HG02678 (cell line): ENCODE measurements around the gene LIX1L.
A peak's percentile ranks its signal among the peaks of the same experiment; 100 is the strongest.

Source experiments
- ATAC-seq: cut with Tn5 transposase; IDR thresholded peaks from one replicate; pipeline ENCODE4 v1.9.1; 2021; ENCODE audit warnings: mild to moderate bottlenecking, moderate library complexity; ENCODE audit not compliant: unreplicated experiment

LIX1L gene

DNA sequence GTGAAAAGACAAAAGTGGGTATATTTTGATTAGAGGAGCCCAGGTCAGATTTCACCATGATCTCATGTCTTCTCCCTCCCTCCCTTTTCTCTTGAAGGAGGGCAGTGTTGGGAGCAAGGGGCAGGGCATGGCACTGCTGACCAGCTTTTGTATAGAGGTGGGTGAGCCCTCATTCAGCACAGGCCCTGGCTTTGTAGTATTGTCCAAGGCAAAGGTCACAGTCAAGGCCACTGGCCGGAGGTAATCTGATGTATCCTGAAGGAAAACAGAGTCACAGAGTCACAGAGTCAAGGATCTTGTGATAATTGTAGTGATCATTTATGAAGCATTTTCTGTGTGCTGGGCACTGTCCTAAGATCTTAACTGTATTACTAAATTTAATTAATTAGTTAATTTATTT, 59.8 kb downstream of the LIX1L start:
- no peak for ATAC-seq

DNA sequence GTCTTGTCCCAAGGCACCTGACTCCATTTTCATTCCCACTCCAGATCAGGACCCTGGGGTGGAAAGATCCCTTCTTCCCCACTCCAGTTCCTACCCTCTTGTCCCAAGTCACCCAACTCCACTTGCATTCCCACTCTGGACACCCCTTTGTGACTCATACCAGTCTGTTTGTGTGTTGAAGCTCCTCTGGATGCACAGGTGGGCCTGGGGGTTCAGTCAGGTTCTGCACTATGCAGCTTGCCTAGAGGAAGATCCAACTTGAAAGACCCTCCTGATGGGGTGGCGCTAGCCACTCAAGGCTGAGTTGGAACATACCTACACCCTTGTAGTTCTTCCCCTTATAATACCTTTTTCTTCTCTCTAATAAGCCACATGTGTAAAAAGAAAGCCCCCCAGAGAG, 62.3 kb downstream of the LIX1L start:
- no peak for ATAC-seq

DNA sequence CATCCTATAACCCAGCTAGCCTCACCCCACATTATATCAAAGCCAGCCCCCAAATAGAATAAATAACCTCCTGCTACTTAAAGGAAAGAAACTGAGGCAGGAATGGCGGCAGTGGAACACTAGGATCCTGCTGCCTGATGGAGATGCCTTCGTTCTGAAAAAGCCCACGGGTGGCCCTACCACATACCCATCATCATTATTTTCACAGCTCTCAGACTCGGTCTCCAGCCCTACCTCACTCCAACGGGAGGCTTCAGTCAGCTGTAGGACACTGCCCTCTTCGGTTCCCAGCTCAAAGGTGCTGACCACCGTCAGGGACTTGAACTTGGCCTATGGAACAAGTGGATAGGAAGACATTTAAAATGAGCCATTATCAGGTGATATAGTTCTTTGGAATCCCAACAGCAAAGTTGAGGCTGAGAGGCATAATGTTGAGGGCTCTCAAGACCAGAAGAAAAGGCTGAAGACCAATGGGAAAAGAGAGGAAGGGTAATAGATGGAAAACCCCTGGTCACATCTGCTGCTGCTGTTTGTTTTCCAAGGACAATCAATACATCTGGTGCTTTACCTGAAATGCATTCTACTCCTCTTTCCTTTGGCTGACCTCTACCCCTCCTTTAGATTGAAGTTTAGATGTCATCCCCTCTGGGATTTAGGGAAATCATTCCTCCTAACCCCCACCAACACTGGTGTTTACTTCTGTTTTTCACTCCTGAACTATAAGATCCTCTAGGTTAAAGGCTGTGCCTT, 64.3 kb downstream of the LIX1L start:
- no peak for ATAC-seq

DNA sequence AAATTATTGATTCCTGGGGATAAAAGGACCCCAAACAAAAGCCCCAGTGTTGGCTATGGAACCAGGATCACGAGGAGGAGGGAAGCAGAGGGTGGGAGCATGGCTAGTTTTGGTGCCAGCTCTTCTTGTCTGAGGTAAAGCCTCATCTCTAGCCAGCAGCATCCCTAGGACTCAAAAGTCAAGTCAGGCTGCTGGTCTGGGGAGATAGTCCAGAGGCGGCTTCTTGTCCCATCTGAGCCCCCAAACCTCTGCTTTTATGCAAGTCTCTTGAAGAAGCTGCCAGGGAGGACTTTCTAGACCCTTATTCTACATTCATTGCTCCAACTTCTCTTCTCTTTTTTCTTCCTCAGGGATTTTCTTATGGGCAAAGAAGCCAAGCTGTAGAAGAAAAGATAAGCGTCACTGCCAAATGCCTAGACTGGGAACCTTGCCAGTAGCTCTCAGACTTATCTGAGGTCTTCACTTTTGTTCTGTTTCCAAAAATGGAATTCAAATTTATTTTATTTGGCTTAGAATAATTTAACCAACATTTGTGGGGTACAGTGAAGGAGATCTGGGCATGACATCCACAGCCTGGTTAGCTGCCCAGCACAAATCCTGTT, 65.2 kb downstream of the LIX1L start:
- ATAC-seq: no peak

DNA sequence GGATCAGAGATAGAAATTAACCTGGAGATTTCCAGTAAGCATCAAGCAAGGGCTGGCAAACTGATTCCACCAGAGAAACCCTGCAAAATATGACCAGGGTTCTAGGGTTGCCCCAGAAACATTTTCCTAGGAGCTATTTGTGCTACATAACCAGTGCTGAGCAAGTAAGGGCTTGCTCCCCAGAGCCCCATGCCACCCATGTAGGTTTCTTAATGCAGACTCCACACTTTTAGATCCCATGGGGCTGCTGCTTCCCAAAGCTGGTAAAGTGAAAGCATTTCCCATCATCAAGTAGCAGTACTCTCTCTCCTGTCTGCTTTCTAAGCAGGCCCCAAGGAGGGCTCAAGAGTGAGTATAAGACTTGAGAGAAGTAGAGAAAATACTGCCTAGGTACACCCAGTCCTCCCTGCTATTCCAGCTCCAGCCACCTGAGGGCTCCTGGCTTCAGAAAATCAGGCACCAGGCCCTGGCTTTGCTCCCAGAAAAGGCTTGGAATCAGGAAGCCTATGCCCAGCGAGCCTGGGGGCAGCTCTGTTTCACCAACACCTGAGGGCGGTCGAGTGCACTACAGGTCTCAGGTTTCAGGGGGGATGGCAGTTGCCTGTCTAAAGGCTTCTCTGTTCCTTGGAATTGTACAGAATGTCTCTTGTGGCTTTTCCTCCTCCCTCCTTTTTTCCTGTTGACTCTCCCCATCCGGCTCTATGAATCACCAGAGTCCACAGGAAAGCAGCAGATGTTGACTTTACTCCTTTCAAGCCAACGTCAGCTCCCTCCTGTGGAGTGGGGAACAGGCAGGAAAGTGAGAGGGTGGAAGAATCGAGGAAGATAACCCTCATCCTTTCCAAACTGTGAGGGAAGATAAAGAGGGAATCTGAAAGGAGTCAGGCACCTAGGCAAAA, 66.0 kb downstream of the LIX1L start:
- ATAC-seq: no peak

DNA sequence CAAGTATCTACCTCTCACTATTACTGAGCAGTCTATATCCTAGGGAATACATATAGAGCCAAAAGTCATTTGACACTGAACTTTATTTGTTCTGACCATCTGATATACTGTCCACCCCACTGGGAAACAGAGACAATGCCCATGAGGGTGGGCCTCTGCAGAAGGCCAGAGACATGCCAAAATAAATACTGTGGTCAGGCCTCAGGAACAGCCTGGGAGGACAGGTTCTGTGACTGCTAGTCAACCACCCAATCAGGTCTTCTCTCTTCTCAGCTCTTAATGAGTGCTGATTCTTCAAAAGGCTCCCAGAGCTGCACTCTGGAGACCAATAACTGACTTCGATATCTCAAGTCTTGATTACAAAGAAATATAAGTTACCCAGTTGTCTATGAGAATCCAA, 66.7 kb downstream of the LIX1L start:
- no peak for ATAC-seq

DNA sequence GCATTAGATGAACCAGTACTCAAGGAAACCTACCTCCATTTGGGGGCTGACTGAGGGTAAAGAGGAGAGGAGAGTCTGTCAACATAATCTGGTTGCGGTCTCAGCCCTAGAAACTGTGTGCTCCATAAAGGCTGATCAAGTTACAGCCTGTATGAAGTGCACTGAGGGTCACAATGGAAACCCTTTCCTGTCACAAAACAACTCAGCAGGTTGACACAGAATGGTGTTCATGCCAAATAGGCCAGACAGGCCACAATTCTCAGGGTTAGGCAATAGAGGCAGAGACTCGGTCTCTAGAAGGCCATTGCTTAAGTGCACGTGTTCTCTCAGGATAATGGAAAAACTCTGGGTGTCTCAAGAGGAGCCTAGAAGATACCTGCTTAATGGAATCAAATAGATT, 68.1 kb downstream of the LIX1L start:
- no peak for ATAC-seq

DNA sequence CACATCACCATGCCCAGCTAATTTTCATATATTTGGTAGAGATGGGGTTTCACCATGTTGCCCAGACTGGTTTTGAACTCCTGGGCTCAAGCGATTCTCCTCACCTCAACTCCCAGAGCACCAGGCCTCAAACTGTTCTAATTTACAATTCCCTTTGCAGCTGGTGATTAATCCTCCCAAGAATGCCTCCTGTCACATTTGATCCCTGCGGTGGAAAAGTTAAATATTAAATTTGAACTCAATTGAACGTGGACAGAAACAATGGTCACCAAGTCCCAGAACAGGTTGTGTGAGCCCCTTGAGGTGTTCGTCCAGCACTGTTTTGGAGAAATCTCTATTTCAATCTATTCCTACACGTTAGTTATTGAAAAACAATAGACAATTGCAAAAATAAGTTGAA, 70.2 kb downstream of the LIX1L start:
- ATAC-seq: no peak

DNA sequence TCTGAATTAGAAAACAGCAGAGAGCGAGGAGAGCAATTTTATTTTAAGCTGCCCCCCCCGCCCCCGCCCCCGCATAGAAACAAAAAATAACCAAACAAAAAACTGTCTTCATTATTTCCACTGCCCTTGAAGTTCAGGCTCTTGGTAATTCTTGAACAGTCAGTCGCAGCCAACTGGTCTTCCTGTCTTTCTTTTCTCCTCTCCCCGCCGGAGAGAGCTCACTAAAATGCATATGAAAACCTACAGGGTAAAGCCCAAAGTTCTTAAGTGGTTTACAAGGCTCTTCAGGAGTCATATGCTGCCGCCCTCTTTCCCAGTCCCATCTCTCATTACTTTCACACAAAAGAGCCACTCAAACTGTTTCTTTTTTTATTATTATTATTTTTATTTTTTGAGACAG, 71.0 kb downstream of the LIX1L start:
- ATAC-seq: no peak

DNA sequence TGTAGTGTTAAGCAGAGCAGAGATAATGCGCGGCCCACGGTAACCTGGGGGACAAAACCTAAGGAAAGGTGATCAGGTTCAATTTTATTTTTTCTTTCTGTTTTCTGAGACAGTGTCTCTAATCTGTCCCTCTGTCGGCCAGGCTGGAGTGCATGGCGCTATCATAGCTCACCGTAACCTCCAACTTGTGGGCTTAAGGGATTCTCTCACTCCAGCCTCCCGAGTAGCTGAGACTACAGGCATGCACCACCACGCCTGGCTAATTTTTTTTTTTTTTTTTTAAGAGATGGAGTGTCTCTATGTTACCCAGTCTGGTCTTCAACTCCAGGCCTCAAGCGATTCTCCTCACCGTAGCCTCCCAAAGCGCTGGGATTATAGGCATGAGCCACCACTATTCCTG, 71.4 kb downstream of the LIX1L start:
- no peak for ATAC-seq

DNA sequence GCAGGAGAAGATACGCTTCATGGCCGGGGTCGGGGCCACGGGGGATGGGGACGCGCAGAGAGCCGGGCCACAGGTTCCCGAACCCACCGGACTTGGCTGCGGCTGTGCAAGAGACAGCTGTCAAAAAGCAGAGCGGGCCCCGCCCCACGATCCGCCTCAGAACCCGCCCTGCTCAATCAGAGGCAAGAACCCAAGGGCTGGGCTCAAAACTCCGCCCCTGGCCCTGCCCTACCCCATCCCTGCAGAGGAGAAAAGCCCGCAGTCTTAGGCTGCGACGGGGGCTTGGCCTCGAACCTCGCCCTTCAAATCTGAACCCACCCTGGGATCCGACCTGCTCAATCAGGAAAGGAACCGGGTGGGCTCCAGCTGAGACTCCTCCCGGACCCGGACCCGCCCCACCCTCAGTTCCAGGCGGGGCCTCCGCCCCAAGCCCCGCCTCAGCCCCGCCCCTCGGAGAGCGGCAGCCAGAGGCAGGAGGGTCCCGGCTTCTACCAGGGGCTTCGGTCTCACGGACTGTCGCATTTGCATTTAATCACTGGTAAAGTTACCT, 72.0 kb downstream of the LIX1L start, which contains the start of gene ANKRD35:
Gene ANKRD35 (minus strand): TSS at position 129 of the 550 bp plus-strand sequence. CDS start 108 bp downstream, at position 21.
- ATAC-seq: peak; percentile 100

DNA sequence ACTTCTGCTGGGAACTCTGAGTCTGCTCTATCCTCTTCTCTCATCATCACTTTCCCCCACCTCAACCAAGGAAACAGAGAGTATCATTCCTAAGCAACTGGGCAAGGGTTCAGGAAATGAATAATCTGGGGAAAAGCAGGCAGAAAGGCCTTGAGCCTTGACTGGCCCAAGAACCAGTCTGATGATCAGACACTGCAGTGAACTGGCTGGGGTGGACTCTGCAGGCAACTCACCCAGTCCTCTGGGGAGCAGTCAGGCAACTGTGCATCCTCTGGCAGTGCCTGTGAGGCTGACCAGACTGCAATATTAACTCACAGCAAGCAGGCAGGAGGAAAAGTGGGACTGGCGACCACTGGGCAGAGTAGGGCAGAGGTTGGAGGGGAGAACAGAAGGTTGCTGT, 73.1 kb downstream of the LIX1L start:
- ATAC-seq: no peak
